ENCODE results near the gene ZNF487. TPM values are rescaled to one million over a fixed set of nuclear protein-coding genes. Genes with fewer than 3 reads are reported as not detected.
"Not testable (repeated sequence)": the region's sequence is repeated elsewhere in the genome, so short reads cannot be mapped to it uniquely, and the experiment has no call there.

Gene ZNF487
- 2.1 TPM for polyA plus RNA-seq (2013, experiment 1 of 2; ENCODE audit: insufficient read length)
- polyA plus RNA-seq (2013, experiment 2 of 2; ENCODE audit: insufficient read length) = 2.6 TPM

GRCh38 chr10:43436291-43437140 lies at the start of gene ZNF487:
ZNF487 (plus strand) TSS chr10:43437111; CDS start chr10:43475814, 38,703 bp downstream.
- DNase-seq = peak; percentile 85

- DNase-seq = no peak
These were observed 49.3 kb upstream of the ZNF487 start for GRCh38 chr10:43387678-43388032.

DNA sequence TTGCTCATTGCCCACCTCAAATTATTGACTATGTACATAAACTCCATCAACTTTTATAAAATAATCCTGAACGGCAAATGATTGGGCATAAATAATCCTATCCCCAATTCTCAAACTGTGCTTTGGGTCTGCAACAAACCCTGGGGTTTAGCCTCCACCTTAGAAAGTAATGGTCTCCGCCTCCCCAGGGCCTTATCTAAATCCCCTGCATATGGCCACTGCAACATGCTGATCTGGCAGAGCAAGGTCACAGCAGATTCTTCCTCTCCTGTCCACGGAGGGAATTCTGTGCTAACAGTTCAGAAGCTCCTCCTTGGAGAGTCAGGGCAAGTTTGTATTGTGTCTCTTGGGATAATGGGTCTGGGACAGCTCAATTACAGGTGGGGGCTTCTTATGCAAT lies 47.0 kb upstream of the ZNF487 start:
- no peak for DNase-seq

- DNase-seq = no peak
These were observed 46.6 kb upstream of the ZNF487 start for GRCh38 chr10:43390333-43390732.

- peak; percentile 46 for DNase-seq
These were observed 46.2 kb upstream of the ZNF487 start for GRCh38 chr10:43390759-43391158.

DNA sequence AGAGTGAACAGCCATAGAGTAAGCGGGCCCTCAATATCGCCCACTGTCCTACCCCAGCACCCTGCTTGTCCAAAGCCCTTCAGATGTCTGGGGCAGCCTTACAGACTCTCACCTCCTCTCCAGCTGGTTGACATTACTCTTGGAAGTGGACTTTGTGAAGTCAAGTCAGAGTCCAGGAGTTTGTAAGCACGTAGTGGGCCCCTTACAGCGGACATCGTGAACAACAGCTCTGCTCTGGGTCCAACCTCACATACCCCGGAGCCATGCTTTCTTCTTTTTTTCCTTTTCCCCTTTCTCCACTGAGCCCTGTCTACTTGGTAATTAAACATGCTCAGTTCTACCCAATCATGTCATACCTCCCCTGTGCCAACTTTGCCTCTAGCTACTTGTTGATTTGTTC lies 45.4 kb upstream of the ZNF487 start:
- no peak for DNase-seq

- no peak for DNase-seq
These were observed 44.2 kb upstream of the ZNF487 start for GRCh38 chr10:43392748-43393147.

GRCh38 chr10:43393186-43393585 lies 43.7 kb upstream of the ZNF487 start:
- DNase-seq = not testable (repeated sequence)

GRCh38 chr10:43393606-43394360 lies 43.1 kb upstream of the ZNF487 start:
- no peak for DNase-seq

DNA sequence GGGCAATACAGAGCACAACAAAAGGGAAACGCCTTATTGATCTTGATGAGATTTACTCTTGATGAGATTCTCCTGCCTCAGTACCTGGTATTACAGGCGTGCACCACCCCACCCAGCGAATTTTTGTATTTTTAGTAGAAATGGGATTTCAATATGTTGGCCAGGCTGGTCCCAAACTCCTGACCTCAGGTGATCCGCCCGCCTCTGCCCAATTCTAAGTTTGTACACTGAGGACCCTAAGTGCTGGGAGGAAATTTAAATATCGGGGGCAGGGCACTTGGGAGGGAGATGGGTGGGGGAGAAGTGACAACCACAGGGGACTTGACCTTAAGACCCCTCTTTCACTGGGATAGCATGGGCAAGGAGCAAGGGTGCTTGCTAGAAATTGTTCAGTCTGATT lies 42.0 kb upstream of the ZNF487 start:
- no peak for DNase-seq

DNA sequence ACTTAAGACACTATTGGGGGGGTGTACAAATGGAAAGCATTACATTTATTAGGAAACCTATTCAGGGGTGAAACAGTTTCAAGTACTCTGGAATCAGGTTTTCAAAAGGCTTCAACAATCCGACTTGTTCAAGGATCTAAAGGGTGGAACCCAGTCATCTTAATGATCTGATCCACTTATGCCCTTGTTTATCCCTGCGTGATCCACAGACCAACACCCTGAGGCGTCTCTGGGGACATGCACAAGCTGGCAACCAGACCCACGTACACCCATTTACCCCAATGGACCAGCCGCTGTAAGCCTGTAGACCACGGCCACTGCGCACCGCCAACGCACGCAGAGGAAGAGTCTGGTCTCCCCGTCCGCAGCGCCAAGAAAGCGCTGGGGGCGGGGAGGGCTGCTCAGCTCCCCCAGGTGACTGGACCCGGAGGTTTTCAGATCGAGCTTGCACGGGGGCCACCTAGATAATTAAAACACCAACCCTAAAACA lies 41.3 kb upstream of the ZNF487 start:
- DNase-seq = no peak

- DNase-seq = peak; percentile 72
These were observed 40.6 kb upstream of the ZNF487 start for GRCh38 chr10:43396061-43396927.

DNA sequence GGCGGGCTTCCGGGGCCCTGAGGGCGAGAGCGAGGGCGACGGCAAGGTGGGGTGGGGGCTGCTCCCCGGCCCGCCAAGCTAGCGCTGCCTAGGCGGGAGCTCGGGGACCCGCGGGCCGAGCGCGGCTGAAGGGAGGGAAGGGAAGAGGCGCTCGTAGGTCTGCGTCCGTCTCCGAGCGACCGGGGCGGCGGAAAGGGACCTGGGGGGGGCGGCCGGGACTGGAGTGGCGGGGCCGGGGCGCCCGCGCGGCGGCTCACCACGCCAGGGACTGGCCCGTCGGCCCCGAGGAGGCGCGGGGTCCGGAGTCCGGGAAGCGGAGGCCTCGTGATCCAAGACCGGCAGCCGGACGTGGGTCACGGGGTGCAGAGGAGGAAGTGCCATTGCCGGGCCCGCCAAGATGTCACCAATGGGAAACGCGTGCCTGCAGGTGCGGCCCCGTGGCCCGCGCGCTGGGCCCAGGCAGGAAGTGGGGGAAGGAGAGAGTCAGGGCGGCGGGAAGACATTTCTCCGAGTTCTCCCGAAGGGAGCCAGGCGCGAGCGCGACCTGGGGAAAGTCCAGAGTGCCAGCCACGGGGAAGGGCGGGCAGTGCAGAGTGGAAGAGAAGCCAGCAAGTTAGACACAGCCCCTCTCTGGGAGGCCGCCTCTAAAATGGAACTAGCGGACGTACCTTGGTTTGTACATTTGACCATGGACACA lies 39.8 kb upstream of the ZNF487 start:
- peak; percentile 84 for DNase-seq

DNA sequence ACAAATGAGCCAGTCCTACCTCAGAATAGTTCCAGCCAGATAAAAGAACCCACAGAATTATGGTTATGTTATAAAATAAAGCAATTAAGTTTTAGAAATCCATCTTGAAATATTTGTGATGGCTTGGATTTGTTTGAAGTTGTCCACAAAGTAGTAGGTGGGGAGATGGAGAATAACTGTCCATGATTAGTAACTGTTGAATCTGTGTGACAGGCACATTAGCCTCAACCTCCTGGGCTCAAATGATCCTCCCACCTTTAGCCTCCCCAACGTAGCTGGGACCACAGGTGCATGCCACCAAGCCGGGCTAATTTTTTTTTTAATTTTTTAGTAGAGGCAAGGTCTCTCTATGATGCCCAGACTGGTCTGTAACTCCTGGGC lies 38.0 kb upstream of the ZNF487 start:
- DNase-seq = no peak

DNA sequence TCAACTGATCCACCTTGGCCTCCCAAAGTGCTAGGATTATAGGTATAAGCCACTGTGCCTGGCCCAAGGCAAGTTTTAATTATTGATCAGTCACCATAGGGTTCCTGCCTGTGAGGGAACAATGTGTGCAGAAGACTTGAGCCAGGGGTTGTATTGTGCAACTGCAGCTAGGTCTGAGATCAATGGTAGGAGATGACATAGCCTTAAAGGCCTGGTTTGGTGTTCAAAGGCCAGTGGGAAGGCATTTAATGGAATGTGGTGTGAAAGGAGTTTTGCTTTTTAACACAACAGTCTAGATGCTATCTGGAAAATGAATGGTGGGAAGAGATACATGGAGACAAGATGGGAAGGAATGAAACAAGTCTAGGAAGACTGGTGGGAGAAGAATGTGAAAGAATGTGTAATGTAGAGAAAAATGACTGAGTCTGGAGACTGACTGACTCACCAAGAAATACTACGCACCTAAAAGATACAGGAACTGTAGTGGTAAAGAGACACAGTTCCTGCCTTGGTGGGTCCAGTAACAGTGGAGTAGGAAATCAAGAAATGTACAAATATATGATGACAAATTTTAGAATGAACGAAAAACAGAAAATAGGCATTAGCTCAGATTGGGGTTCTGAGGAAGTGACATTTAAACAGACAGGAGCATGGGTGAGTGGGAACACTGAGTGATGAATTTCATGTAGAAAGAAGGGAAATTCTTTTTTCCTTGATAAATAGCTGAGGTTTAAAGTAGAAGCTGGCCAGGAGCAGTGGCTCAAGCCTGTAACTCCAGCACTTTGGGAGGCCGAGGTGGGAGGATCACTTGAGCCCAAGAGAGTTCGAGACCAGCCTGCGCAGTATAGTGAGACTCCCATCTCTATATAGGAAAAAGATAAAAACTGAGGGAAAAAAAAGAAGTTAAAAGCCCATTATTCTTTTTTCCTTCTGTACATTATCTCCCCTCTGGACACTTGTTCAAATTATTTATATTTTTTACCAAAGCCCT lies 37.3 kb upstream of the ZNF487 start:
- DNase-seq = peak; percentile 63

GRCh38 chr10:43401627-43402026 lies 35.3 kb upstream of the ZNF487 start:
- DNase-seq = no peak

DNA sequence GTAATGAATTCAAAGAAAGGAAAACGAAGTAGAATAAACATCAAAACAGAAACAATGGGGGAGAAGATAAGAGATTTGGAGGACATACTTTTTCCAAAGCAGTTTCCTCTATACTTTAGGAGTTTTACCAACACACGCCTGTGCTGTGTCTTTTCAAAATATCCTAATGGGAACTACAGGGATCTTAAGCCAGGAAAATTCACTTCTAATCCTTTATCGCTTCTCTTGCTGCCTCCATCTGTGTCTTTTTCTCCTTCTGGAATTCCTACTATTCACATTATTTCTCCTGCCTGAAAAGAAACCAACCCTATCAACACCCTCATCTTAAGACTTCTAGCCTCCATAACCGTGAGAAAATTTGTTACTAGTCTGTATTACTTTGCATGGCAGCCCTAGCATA lies 34.7 kb upstream of the ZNF487 start:
- no peak for DNase-seq

GRCh38 chr10:43402880-43403452 lies 33.9 kb upstream of the ZNF487 start:
- no peak for DNase-seq

DNA sequence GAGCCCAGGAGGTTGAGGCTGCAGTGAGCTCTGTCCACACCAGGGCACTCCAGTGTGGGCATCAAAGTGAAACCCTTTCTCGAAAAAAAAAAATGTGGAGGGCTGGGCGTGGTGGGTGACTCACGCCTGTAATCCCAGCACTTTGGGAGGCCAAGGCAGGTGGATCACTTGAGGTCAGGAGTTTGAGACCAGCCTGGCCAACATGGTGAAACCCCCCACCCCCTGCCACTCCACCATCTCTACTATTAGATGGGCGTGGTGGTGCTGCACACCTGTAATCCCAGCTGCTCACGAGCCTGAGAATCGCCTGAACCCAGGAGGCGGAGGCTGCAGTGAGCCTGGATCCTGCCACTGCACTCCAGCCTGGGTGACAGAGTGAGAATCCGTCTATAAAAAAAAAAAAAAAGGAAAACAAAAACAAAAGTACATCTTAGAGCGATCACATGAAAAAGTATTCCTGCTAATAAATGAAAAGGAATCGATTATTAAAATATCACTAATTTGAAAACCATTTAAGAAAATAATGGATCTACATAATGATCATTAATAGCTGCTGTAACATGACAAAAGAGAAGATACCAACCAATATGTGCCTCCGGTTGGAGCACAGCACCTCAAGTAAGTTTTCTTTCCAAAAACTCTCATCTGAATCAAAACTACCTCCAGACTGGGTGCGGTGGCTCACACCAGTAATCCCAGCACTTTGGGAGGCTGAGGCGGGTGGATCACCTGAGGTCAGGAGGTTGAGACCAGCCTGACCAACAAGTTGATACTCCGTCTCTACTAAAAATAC lies 32.8 kb upstream of the ZNF487 start:
- DNase-seq = no peak

DNA sequence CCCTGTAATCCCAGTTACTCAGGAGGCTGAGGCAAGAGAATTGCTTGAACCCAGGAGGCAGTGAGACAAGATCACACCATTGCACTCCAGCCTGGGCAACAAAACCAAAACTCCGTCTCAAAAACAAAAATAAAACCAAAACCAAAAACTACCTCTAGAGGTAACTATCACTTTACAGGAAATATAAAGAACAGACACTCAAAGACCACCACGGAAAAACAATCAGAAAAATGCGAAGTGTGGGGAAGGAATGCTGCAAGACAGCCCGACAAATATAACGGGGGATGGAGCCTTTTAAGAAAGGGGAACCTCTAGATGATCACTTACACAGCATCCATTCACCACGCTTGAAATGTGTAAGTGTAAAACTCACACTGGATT lies 32.2 kb upstream of the ZNF487 start:
- no peak for DNase-seq

Data from fibroblast of skin of back (primary cell).